ENCODE data around the gene PWWP3B. TPM values are rescaled to one million over a fixed set of nuclear protein-coding genes. Genes with fewer than 3 reads are reported as not detected.

Gene PWWP3B
- total RNA-seq, 2 experiments from 2014 or later, result not detected

DNA sequence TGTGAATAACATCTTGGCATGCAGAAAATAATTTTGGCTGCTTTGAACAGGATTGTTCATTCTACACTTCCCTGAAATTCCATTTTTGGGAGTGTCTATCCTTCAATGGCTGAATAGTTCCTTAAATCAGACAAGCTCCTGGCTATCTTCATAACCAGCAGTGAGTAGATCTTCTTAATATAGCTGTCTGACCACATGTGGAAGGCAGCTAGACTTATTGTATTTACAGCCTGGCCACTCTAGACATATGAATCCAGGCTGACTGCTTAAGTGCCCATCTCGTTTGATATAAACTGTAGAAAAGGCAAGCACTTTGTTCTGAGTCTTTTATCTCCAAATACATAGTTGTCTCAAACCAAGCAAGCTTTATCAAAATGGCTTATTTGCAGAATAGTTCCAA lies 40.0 kb downstream of the PWWP3B start:
- Mint-ChIP-seq H3K27ac (no peak overlapping the region), H3K9me3 (no peaks in the 10 kb centered on the region)
- CTCF ChIA-PET, result no interaction called here

More for the DNA sequence above, 40.0 kb downstream of the PWWP3B start:
- Mint-ChIP-seq H3K27me3 (no peaks in the 10 kb centered on the region), H3K36me3 (ENCODE audit: low read depth) (no peaks in the 10 kb centered on the region), H3K4me3 (no peak overlapping the region), H3K4me1 (no peaks in the 10 kb centered on the region)
- DNase-seq, result no peak
- POLR2A ChIA-PET, result no interaction called here

Other genes starting within 250 kb of the PWWP3B start
- gene SERPINA7, start 129.6 kb upstream of the PWWP3B start, total RNA-seq, result not detected

All from activated CD4-positive, alpha-beta T cell treated with anti-CD3 and anti-CD28 coated beads, Interleukin-2, amount 10 ng/mL, durations not matched to agents 7 days and 5 days (primary cell).